NOMO-1 treated with DMSO at 0.1 percent for 48 hours (cell line): ENCODE measurements around the gene RARB.

ENCODE experiments used
- DNase-seq: peaks from one replicate; lab custom pipeline; 2025; ENCODE audit not compliant: unreplicated experiment; lab: John Stamatoyannopoulos, UW

Gene RARB

DNA sequence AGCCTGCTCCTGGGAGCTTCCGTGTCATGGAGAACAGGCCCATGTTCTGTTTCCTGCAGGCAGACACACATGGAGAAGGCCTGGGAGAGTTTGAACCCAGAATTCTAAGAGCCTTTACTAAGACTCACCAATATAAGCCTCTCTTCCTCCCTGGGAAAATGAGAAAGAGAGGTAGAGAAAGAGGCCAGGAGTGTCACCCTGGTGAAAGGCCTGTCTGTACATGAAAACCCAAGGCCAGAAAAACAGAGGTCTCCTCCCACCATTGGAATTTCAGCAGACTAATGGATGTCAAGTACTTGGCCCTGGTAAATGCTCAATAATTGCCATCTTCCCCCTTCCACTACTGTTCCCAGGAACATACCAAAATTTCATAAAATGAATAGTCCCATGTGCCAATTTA, 119.0 kb downstream of the RARB start:
- DNase-seq = no peak

- no peak for DNase-seq
These were observed 120.0 kb downstream of the RARB start for GRCh38 chr3:25547943-25548674.

- no peak for DNase-seq
These were observed 120.8 kb downstream of the RARB start for GRCh38 chr3:25548836-25549235.

GRCh38 chr3:25552251-25552650, 124.2 kb downstream of the RARB start:
- DNase-seq = no peak

- DNase-seq = no peak
These were observed 126.3 kb downstream of the RARB start for GRCh38 chr3:25554376-25554775.

DNA sequence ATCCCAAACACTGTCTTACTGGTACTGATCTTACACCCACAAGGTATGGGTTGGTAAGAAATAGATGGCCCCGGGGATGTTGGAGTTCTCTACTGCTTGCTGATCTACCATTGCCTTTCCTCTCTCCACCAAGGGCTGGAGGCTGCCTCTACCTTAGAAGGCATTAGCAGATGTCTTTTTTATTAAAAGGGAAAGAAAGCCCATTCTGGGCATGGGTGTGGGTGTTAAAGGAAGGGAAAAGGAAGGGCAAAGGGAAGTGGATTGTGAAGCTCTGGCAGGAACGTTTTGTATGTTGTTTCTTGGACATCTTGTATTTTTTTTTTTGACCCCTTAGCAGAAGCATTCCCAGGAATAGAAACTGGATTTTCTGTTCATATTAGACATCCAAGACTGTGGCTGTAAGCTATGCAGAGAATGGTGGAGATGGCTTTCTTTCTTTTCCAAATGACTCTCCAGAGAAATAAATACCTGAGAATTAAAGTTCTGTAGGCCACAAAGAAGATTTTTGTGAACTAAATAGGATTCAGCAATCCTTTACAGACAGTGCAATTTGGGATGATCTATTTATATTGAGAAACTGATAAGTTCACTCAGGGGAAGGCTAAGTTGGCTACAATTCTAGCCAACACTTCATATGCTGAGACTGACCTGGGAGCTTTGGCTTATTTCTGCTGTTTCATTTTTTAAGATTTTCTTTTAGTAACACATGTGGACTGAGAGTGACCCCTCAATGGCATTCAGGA, 127.8 kb downstream of the RARB start:
- no peak for DNase-seq

- DNase-seq = no peak
These were observed 128.4 kb downstream of the RARB start for GRCh38 chr3:25556447-25556846.

DNA sequence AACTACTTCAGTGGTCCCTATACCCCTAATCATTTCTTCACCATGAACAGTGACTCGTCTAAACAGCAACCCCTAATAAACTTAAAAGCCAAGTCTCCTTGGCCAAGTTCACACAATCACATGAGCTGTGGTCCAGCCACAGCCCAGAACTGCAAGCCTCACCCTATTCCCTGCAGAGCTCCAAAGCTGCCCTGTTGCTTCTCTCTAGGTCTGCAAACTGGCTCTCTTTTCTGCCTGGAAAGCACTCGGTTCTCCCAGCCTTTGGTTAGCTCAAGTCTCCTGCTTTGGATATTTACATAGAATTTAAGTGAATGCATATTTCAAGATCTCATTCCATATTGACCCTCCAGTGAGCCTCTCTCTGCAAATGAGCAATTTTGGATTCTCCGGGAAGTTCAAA, 129.6 kb downstream of the RARB start:
- no peak for DNase-seq

- DNase-seq = no peak
These were observed 130.1 kb downstream of the RARB start for GRCh38 chr3:25558121-25558520.

- no peak for DNase-seq
These were observed 130.7 kb downstream of the RARB start for GRCh38 chr3:25558796-25559195.

GRCh38 chr3:25563601-25564000, 135.5 kb downstream of the RARB start:
- no peak for DNase-seq

GRCh38 chr3:25564075-25564474, 136.0 kb downstream of the RARB start:
- no peak for DNase-seq

- DNase-seq = no peak
These were observed 137.7 kb downstream of the RARB start for GRCh38 chr3:25565807-25566206.

- DNase-seq = no peak
These were observed 138.4 kb downstream of the RARB start for GRCh38 chr3:25566358-25566920.

GRCh38 chr3:25567388-25567787, 139.3 kb downstream of the RARB start:
- no peak for DNase-seq

GRCh38 chr3:25567806-25568524, 139.9 kb downstream of the RARB start:
- DNase-seq = no peak

GRCh38 chr3:25568525-25569078, 140.5 kb downstream of the RARB start:
- no peak for DNase-seq

DNA sequence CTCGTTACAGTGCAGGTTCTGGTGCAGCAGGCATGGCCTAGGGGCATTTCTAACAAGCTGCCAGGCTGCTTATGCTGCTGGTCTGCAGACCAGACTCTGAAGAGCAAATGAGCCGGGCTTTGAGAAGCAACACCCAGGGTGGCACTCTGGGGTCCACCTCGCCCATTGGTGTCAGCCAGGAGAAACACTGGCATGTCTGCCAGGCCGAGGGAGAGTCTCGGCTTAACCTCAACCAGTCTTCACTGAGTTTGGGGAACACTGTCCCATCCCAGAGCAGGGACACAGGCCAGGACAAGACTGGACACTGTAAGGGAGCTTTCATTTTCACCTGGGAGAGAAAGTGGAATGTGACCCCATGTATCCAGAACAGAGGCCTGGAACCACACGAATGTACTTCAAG, 143.2 kb downstream of the RARB start:
- no peak for DNase-seq

GRCh38 chr3:25572336-25572735, 144.3 kb downstream of the RARB start:
- DNase-seq = no peak

GRCh38 chr3:25572919-25573385, 144.9 kb downstream of the RARB start:
- DNase-seq = no peak
